H54 (cell line): ENCODE results near the gene PHLDB1.

Experiments used
- DNase-seq: peaks from one replicate; pipeline ENCODE4 v3.0.0; 2011; ENCODE audit warnings: low spot score, mixed read lengths; ENCODE audit not compliant: insufficient read length
- FAIRE-seq: peaks from 3 replicates; lab custom pipeline; 2011; peaks lifted over from hg19 to GRCh38; lab: Jason Lieb, UNC
- POLR2A ChIP-seq: IDR thresholded peaks from 2 replicates; pipeline ENCODE4 v1.6.1; 2011; ENCODE audit warnings: low read depth, mild to moderate bottlenecking, low read length

PHLDB1 gene

GRCh38 chr11:118645066-118645715, 37.8 kb downstream of the PHLDB1 start:
- TF ChIP-seq POLR2A, result no peak
- FAIRE-seq (no peak), DNase-seq (no peak)

- DNase-seq (no peak), FAIRE-seq (no peak)
- TF ChIP-seq POLR2A, result no peak
Observed at GRCh38 chr11:118646393-118646792, 39.0 kb downstream of the PHLDB1 start.

- FAIRE-seq (no peak), DNase-seq (no peak)
- TF ChIP-seq POLR2A, result no peak
Observed at GRCh38 chr11:118648291-118648690, 40.9 kb downstream of the PHLDB1 start.

GRCh38 chr11:118649941-118650340, 42.5 kb downstream of the PHLDB1 start:
- no peak for FAIRE-seq
- DNase-seq, result no peak
- no peak for TF ChIP-seq POLR2A

- no peak for TF ChIP-seq POLR2A
- no peak for DNase-seq
- no peak for FAIRE-seq
Observed at GRCh38 chr11:118650366-118650765, 43.0 kb downstream of the PHLDB1 start.

GRCh38 chr11:118651820-118652219, 44.4 kb downstream of the PHLDB1 start:
- DNase-seq (no peak), FAIRE-seq (no peak)
- no peak for TF ChIP-seq POLR2A

GRCh38 chr11:118652681-118653181, 45.3 kb downstream of the PHLDB1 start:
- TF ChIP-seq POLR2A, result no peak
- DNase-seq (no peak), FAIRE-seq (no peak)

- DNase-seq (no peak), FAIRE-seq (no peak)
- no peak for TF ChIP-seq POLR2A
Observed at GRCh38 chr11:118653684-118654390, 46.4 kb downstream of the PHLDB1 start.

GRCh38 chr11:118655486-118656190, 48.2 kb downstream of the PHLDB1 start:
- no peak for FAIRE-seq
- no peak for DNase-seq
- TF ChIP-seq POLR2A, result no peak

- no peak for TF ChIP-seq POLR2A
- DNase-seq, result no peak
- no peak for FAIRE-seq
Observed at GRCh38 chr11:118656563-118657165, 49.2 kb downstream of the PHLDB1 start.

- no peak for TF ChIP-seq POLR2A
- no peak for DNase-seq
- FAIRE-seq, result no peak
Observed at GRCh38 chr11:118657238-118657637, 49.8 kb downstream of the PHLDB1 start.

GRCh38 chr11:118657709-118658428, 50.5 kb downstream of the PHLDB1 start:
- no peak for TF ChIP-seq POLR2A
- DNase-seq (no peak), FAIRE-seq (no peak)
